Endothelial cell of umbilical vein (primary cell): ENCODE data around the gene CDK11B. TPM values are rescaled to one million over a fixed set of nuclear protein-coding genes. Genes with fewer than 3 reads are reported as not detected.

Source experiments
- polyA plus RNA-seq, 4 experiments: library from polyadenylated mRNA; depleted of rRNA in 3 of 4; stranded (reverse) in 3 of 4; unstranded in 1 of 4; fragments of >200 nt; gene quantifications; 2 replicates each; pipeline versions ENCODE4 v1.2.1 to v1.2.3, GENCODE V29; 2011 to 2012; ENCODE audit warnings: missing spikeins in 1 of 4
- total RNA-seq: library from RNA; stranded (reverse); gene quantifications from 2 replicates; pipeline ENCODE4 v1.2.3, GENCODE V29; 2021

Gene CDK11B
- total and polyA plus RNA-seq, 2 donors (not counting 3 experiments of a cell fraction or from before 2014, with no cell fraction given): 16.4 to 32.0 TPM

Other genes with a start within 250 kb of the CDK11B start
- 0.32 and 0.38 TPM in 2 replicates for gene ANKRD65, start 237.7 kb downstream of the CDK11B start, total RNA-seq
- 0.15 and 0.18 TPM in 2 replicates for gene ANKRD65, start 237.7 kb downstream of the CDK11B start, polyA plus RNA-seq
- 3.3 and 6.1 TPM in 2 replicates for gene VWA1, start 223.3 kb downstream of the CDK11B start, total RNA-seq
- 2.0 and 3.7 TPM in 2 replicates for gene VWA1, start 223.3 kb downstream of the CDK11B start, polyA plus RNA-seq
- gene ATAD3C, start 209.3 kb downstream of the CDK11B start, total RNA-seq: 0.16 TPM in 1 of 2 replicates, not detected in the other
- 0.01 TPM in 1 of 2 replicates, not detected in the other for gene ATAD3C, start 209.3 kb downstream of the CDK11B start, polyA plus RNA-seq
- 45.8 and 48.2 TPM in 2 replicates for gene ATAD3B, start 187.2 kb downstream of the CDK11B start, total RNA-seq
- 20.5 and 22.7 TPM in 2 replicates for gene ATAD3B, start 187.2 kb downstream of the CDK11B start, polyA plus RNA-seq
- 55.2 and 57.4 TPM in 2 replicates for gene ATAD3A, start 146.8 kb downstream of the CDK11B start, total RNA-seq
- gene ATAD3A, start 146.8 kb downstream of the CDK11B start, polyA plus RNA-seq: 24.9 and 28.8 TPM in 2 replicates
- 7.0 and 8.8 TPM in 2 replicates for gene TMEM240, start 118.4 kb downstream of the CDK11B start, total RNA-seq
- gene TMEM240, start 118.4 kb downstream of the CDK11B start, polyA plus RNA-seq: 5.3 and 7.6 TPM in 2 replicates
- gene SSU72, start 84.1 kb downstream of the CDK11B start, total RNA-seq: 124 and 129 TPM in 2 replicates
- 78.2 and 85.9 TPM in 2 replicates for gene SSU72, start 84.1 kb downstream of the CDK11B start, polyA plus RNA-seq
- gene FNDC10, start 58.9 kb downstream of the CDK11B start, total RNA-seq: 1.9 and 2.3 TPM in 2 replicates
- gene FNDC10, start 58.9 kb downstream of the CDK11B start, polyA plus RNA-seq: 1.5 and 2.2 TPM in 2 replicates
- gene MIB2, start 43.5 kb downstream of the CDK11B start, total RNA-seq: 39.2 and 45.0 TPM in 2 replicates
- 25.9 and 41.6 TPM in 2 replicates for gene MIB2, start 43.5 kb downstream of the CDK11B start, polyA plus RNA-seq
- 5.3 TPM in 1 of 2 replicates, not detected in the other for gene MMP23B, start 26.8 kb downstream of the CDK11B start, total RNA-seq
- 0.62 and 1.5 TPM in 2 replicates for gene MMP23B, start 26.8 kb downstream of the CDK11B start, polyA plus RNA-seq
- 46.9 and 51.2 TPM in 2 replicates for gene SLC35E2B, start 33.8 kb upstream of the CDK11B start, total RNA-seq
- 26.4 and 28.0 TPM in 2 replicates for gene SLC35E2B, start 33.8 kb upstream of the CDK11B start, polyA plus RNA-seq
- gene CDK11A, start 65.4 kb upstream of the CDK11B start, total RNA-seq: 50.4 and 53.6 TPM in 2 replicates
- gene CDK11A, start 65.4 kb upstream of the CDK11B start, polyA plus RNA-seq: 30.7 and 33.5 TPM in 2 replicates
- 76.1 and 88.8 TPM in 2 replicates for gene NADK, start 119.5 kb upstream of the CDK11B start, total RNA-seq
- 68.5 and 73.6 TPM in 2 replicates for gene NADK, start 119.5 kb upstream of the CDK11B start, polyA plus RNA-seq
- gene GNB1, start 232.1 kb upstream of the CDK11B start, total RNA-seq: 519 and 529 TPM in 2 replicates
- 460 and 501 TPM in 2 replicates for gene GNB1, start 232.1 kb upstream of the CDK11B start, polyA plus RNA-seq